Stimulated activated naive CD4-positive, alpha-beta T cell (primary cell): ENCODE data around the gene TGFBI.

Source experiments
- DNase-seq, 6 experiments: peaks; one replicate each; lab custom pipeline; 2025; lab: John Stamatoyannopoulos, UW

TGFBI gene

GRCh38 chr5:136089791-136090190 is 61.0 kb downstream of the TGFBI start:
- no peak for DNase-seq

DNA sequence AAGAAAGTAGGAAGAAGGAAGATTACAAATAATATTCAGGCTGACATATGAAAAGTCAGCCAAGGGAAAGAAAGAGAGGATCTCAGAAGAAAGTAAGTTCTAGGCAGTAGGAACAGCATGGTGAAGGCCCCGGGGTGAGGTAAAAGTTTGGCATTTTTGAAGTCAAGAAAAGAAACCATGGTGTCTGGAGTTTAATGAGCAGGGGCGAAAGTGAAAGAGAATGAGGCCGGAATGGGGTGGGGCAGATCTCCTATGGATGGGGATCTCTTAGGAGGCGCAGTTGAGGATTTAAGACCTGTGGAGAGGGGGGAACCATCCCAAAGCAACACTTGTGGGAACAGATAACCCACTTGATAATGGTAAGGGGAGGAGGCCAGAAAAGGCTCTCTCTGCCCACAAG is 61.5 kb downstream of the TGFBI start:
- no peak for DNase-seq

- no peak for DNase-seq
Observed at GRCh38 chr5:136094189-136094912, 65.6 kb downstream of the TGFBI start.

DNA sequence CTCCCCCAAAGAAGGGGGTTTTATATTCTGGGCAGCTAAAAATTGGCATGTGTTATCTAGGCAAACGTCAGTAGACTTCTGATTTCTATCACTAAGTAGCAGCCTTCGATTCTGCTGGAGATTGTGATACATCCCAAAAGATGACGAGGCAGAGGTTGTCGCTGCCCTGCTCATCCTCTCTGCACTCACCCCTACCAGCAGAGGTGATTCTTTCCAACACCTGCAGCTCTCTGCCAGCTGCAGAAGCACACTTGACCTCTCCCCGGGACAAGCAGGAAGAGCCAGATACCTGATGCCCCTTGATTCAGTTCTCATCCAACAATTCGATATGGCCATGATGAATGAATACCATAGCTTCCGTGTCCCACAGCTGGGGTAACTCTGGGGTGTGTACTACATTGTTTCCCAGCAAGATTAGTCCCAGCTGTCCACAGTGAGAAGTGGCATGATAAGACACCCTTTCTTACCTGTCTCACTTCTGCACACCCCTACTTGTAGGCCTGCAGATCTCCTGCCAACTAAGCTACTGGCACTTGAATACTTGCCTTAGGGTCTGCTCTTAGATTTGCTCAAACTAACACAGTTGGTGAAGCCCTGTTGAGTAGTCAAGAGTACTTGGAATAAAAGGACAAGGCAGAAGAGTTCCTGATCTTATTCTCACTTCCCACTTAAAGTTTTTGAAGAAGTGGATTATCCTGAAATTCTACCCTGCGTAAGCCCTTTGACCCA is 66.3 kb downstream of the TGFBI start:
- DNase-seq, result no peak

DNA sequence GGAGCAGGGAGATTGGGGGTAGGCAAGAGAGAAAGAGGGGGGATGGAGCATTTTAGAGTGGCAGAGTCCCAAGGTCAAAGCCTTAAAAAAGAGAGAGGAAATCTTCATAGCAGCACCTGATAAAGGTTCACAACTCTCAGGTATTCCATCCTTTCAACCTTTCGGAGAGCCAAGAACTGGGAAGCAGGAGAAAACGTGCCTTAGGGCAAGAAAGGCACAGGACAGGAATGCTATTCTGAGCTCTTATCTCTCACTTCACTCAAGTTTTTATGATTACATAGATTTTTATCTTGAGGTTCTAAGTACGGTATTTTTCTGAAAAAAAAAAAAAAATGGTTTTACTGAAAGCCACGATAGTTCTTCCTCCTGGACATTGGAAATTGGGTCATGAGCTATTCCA is 69.4 kb downstream of the TGFBI start:
- DNase-seq, result no peak

GRCh38 chr5:136099870-136100269 is 71.1 kb downstream of the TGFBI start:
- DNase-seq, result no peak

- no peak for DNase-seq
Observed at GRCh38 chr5:136101884-136102283, 73.1 kb downstream of the TGFBI start.

GRCh38 chr5:136103118-136103517 is 74.3 kb downstream of the TGFBI start:
- no peak for DNase-seq

- no peak for DNase-seq
Observed at GRCh38 chr5:136104306-136104965, 75.6 kb downstream of the TGFBI start.

- no peak for DNase-seq
Observed at GRCh38 chr5:136106351-136107031, 77.7 kb downstream of the TGFBI start.

- no peak for DNase-seq
Observed at GRCh38 chr5:136108180-136108611, 79.4 kb downstream of the TGFBI start.

DNA sequence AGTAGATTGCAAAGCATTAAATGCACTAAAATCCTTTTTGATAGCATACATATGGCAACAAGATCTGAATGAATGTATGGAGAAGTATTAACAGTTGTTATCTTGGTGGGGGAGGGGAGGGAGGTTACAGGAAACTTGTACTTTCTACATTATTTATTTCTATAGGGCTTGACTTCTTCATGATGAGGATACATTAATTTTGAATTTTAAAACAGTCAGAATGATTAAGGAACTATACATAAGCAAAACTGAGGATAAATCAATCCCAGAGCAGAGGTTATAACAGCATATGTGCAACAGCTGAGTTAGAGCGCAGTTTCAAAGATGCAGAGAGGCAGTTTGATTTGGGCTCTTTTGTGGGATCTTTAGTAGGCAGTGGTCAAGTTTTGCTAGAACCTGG is 80.0 kb downstream of the TGFBI start:
- no peak for DNase-seq

DNA sequence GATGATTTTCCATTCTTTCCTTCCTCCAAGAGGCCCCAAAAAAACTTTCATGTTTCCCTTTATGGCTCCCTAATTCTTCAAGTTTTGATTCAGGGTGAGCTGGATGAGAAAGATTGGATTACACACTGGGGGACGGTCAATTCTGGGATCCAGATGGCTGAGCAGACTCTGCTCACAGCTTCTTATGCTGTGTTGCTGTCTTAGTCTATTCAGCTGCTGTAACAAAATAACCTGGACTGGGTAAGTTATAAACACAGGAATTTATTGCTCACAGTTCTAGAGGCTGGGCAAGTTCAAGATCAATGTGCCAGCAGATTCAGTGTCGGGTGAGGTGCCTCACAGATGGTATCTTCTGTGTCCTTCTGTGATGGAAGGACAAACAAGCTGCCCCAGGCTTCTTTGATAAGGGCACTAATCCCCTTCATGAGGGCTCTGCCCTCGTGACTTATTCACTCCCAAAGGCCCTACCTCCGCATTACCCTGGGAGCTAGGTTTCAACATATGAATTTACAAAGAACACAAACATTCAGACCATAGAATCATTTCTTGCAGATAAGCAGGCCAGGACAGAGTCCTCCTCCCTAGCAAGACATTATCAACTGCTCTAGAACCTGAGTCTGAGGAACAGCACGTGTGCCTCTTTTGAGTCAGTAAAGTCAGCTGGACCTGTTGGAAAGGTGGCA is 80.8 kb downstream of the TGFBI start:
- no peak for DNase-seq
